ENCODE data around the gene ZMIZ1.

The ZMIZ1 gene

GRCh38 chr10:79050896-79051555 lies 17.7 kb upstream of the ZMIZ1 start:
- in situ Hi-C loops (cut with MboI; ENCODE audit: low sequenced_read_pairs) = no loop called here

- in situ Hi-C loops (cut with MboI; ENCODE audit: low sequenced_read_pairs) = no loop called here
These were observed 17.0 kb upstream of the ZMIZ1 start for GRCh38 chr10:79051766-79052165.

GRCh38 chr10:79052291-79053080 lies 16.3 kb upstream of the ZMIZ1 start:
- in situ Hi-C loops (cut with MboI; ENCODE audit: low sequenced_read_pairs) = no loop called here

GRCh38 chr10:79053081-79053434 lies 15.7 kb upstream of the ZMIZ1 start:
- in situ Hi-C loops (cut with MboI; ENCODE audit: low sequenced_read_pairs) = no loop called here

- in situ Hi-C loops (cut with MboI; ENCODE audit: low sequenced_read_pairs) = no loop called here
These were observed 15.1 kb upstream of the ZMIZ1 start for GRCh38 chr10:79053481-79054202.

- in situ Hi-C loops (cut with MboI; ENCODE audit: low sequenced_read_pairs) = no loop called here
These were observed 14.3 kb upstream of the ZMIZ1 start for GRCh38 chr10:79054203-79055099.

GRCh38 chr10:79055100-79055782 lies 13.5 kb upstream of the ZMIZ1 start:
- in situ Hi-C loops (cut with MboI; ENCODE audit: low sequenced_read_pairs) = no loop called here

GRCh38 chr10:79055892-79056291 lies 12.9 kb upstream of the ZMIZ1 start:
- in situ Hi-C loops (cut with MboI; ENCODE audit: low sequenced_read_pairs) = no loop called here

GRCh38 chr10:79056361-79056735 lies 12.4 kb upstream of the ZMIZ1 start:
- in situ Hi-C loops (cut with MboI; ENCODE audit: low sequenced_read_pairs) = no loop called here

- in situ Hi-C loops (cut with MboI; ENCODE audit: low sequenced_read_pairs) = no loop called here
These were observed 11.9 kb upstream of the ZMIZ1 start for GRCh38 chr10:79056736-79057391.

GRCh38 chr10:79057481-79058275 lies 11.1 kb upstream of the ZMIZ1 start:
- in situ Hi-C loops (cut with MboI; ENCODE audit: low sequenced_read_pairs) = no loop called here

- in situ Hi-C loops (cut with MboI; ENCODE audit: low sequenced_read_pairs) = no loop called here
These were observed 9.6 kb upstream of the ZMIZ1 start for GRCh38 chr10:79058899-79059841.

- in situ Hi-C loops (cut with MboI; ENCODE audit: low sequenced_read_pairs) = no loop called here
These were observed 8.8 kb upstream of the ZMIZ1 start for GRCh38 chr10:79059859-79060379.

- in situ Hi-C loops (cut with MboI; ENCODE audit: low sequenced_read_pairs) = no loop called here
These were observed 8.0 kb upstream of the ZMIZ1 start for GRCh38 chr10:79060641-79061255.

- in situ Hi-C loops (cut with MboI; ENCODE audit: low sequenced_read_pairs) = no loop called here
These were observed 7.1 kb upstream of the ZMIZ1 start for GRCh38 chr10:79061441-79062315.

GRCh38 chr10:79063071-79063491 lies 5.7 kb upstream of the ZMIZ1 start:
- in situ Hi-C loops (cut with MboI; ENCODE audit: low sequenced_read_pairs) = no loop called here
